ENCODE data around the gene ZNF500. TPM values are rescaled to one million over a fixed set of nuclear protein-coding genes. Genes with fewer than 3 reads are reported as not detected.

ZNF500 gene
- polyA plus RNA-seq, 1 donor = 10.4 TPM

- peaks cover 49% of the 10 kb centered on the region for H3K36me3 ChIP-seq (ENCODE audit: control insufficient read depth, insufficient read depth, low read length)
- WGBS (ENCODE audit: insufficient coverage, low lambda C conversion rate) = no CpG with 5 or more reads among the region's 8 CpGs
- no peak for DNase-seq
- no peaks in the 10 kb centered on the region for H3K27me3 ChIP-seq (ENCODE audit: control insufficient read depth, insufficient read depth, low read length)
- no peaks in the 10 kb centered on the region for H3K9me3 ChIP-seq (ENCODE audit: control insufficient read depth, low read depth, low read length)
- no peaks in the 10 kb centered on the region for H3K4me1 ChIP-seq (ENCODE audit: control insufficient read depth, insufficient read depth, low read length)
- H3K27ac ChIP-seq (ENCODE audit: low read length) = no peak overlapping the region
- H3K4me3 ChIP-seq (ENCODE audit: low read length) = no peak overlapping the region
Observed at GRCh38 chr16:4728676-4729075, 38.3 kb downstream of the ZNF500 start.

GRCh38 chr16:4726616-4727015 lies 40.3 kb downstream of the ZNF500 start:
- no peak for DNase-seq
- H3K4me3 ChIP-seq (ENCODE audit: low read length) = no peak overlapping the region
- no CpG with 5 or more reads among the region's 18 CpGs for WGBS (ENCODE audit: insufficient coverage, low lambda C conversion rate)
- no peaks in the 10 kb centered on the region for H3K4me1 ChIP-seq (ENCODE audit: control insufficient read depth, insufficient read depth, low read length)
- no peak overlapping the region for H3K27ac ChIP-seq (ENCODE audit: low read length)
- H3K9me3 ChIP-seq (ENCODE audit: control insufficient read depth, low read depth, low read length) = no peaks in the 10 kb centered on the region
- no peaks in the 10 kb centered on the region for H3K27me3 ChIP-seq (ENCODE audit: control insufficient read depth, insufficient read depth, low read length)
- peaks cover 53% of the 10 kb centered on the region for H3K36me3 ChIP-seq (ENCODE audit: control insufficient read depth, insufficient read depth, low read length)

- WGBS (ENCODE audit: insufficient coverage, low lambda C conversion rate) = 100% methylated on average over 1 of the region's 11 CpGs
- peaks cover 47% of the 10 kb centered on the region for H3K36me3 ChIP-seq (ENCODE audit: control insufficient read depth, insufficient read depth, low read length)
- DNase-seq = no peak
- H3K27me3 ChIP-seq (ENCODE audit: control insufficient read depth, insufficient read depth, low read length) = no peaks in the 10 kb centered on the region
- no peak overlapping the region for H3K27ac ChIP-seq (ENCODE audit: low read length)
- H3K9me3 ChIP-seq (ENCODE audit: control insufficient read depth, low read depth, low read length) = no peaks in the 10 kb centered on the region
- H3K4me1 ChIP-seq (ENCODE audit: control insufficient read depth, insufficient read depth, low read length) = no peaks in the 10 kb centered on the region
- H3K4me3 ChIP-seq (ENCODE audit: low read length) = no peak overlapping the region
Observed at GRCh38 chr16:4724661-4725270, 42.2 kb downstream of the ZNF500 start.

- Histone ChIP-seq H3K36me3 (ENCODE audit: control insufficient read depth, insufficient read depth, low read length) (peaks cover 36% of the 10 kb centered on the region), H3K27me3 (ENCODE audit: control insufficient read depth, insufficient read depth, low read length) (no peaks in the 10 kb centered on the region), H3K9me3 (ENCODE audit: control insufficient read depth, low read depth, low read length) (no peaks in the 10 kb centered on the region), H3K4me3 (ENCODE audit: low read length) (no peak overlapping the region), H3K4me1 (ENCODE audit: control insufficient read depth, insufficient read depth, low read length) (no peaks in the 10 kb centered on the region), H3K27ac (ENCODE audit: low read length) (no peak overlapping the region)
- WGBS (ENCODE audit: insufficient coverage, low lambda C conversion rate) = 83% methylated on average over 2 of the region's 14 CpGs
- DNase-seq = no peak
Observed at GRCh38 chr16:4723071-4723767, 43.7 kb downstream of the ZNF500 start.

GRCh38 chr16:4718466-4718865 lies 48.5 kb downstream of the ZNF500 start:
- no peaks in the 10 kb centered on the region for H3K27me3 ChIP-seq (ENCODE audit: control insufficient read depth, insufficient read depth, low read length)
- no peak overlapping the region for H3K4me3 ChIP-seq (ENCODE audit: low read length)
- H3K4me1 ChIP-seq (ENCODE audit: control insufficient read depth, insufficient read depth, low read length) = no peaks in the 10 kb centered on the region
- H3K9me3 ChIP-seq (ENCODE audit: control insufficient read depth, low read depth, low read length) = no peaks in the 10 kb centered on the region
- H3K36me3 ChIP-seq (ENCODE audit: control insufficient read depth, insufficient read depth, low read length) = peaks cover 18% of the 10 kb centered on the region
- DNase-seq = no peak
- WGBS (ENCODE audit: insufficient coverage, low lambda C conversion rate) = no CpG with 5 or more reads among the region's 5 CpGs
- H3K27ac ChIP-seq (ENCODE audit: low read length) = no peak overlapping the region

GRCh38 chr16:4714996-4715395 lies 52.0 kb downstream of the ZNF500 start:
- H3K9me3 ChIP-seq (ENCODE audit: control insufficient read depth, low read depth, low read length) = no peaks in the 10 kb centered on the region
- H3K27me3 ChIP-seq (ENCODE audit: control insufficient read depth, insufficient read depth, low read length) = no peaks in the 10 kb centered on the region
- WGBS (ENCODE audit: insufficient coverage, low lambda C conversion rate) = no CpG with 5 or more reads among the region's 2 CpGs
- H3K27ac ChIP-seq (ENCODE audit: low read length) = no peak overlapping the region
- DNase-seq = no peak
- H3K36me3 ChIP-seq (ENCODE audit: control insufficient read depth, insufficient read depth, low read length) = peaks cover 24% of the 10 kb centered on the region
- H3K4me3 ChIP-seq (ENCODE audit: low read length) = no peak overlapping the region
- no peaks in the 10 kb centered on the region for H3K4me1 ChIP-seq (ENCODE audit: control insufficient read depth, insufficient read depth, low read length)

GRCh38 chr16:4713663-4714501 lies 53.1 kb downstream of the ZNF500 start:
- Histone ChIP-seq H3K36me3 (ENCODE audit: control insufficient read depth, insufficient read depth, low read length) (peaks cover 24% of the 10 kb centered on the region), H3K27ac (ENCODE audit: low read length) (no peak overlapping the region), H3K27me3 (ENCODE audit: control insufficient read depth, insufficient read depth, low read length) (no peaks in the 10 kb centered on the region), H3K9me3 (ENCODE audit: control insufficient read depth, low read depth, low read length) (no peaks in the 10 kb centered on the region), H3K4me1 (ENCODE audit: control insufficient read depth, insufficient read depth, low read length) (no peaks in the 10 kb centered on the region), H3K4me3 (ENCODE audit: low read length) (no peak overlapping the region)
- DNase-seq = no peak
- WGBS (ENCODE audit: insufficient coverage, low lambda C conversion rate) = 100% methylated on average over 1 of the region's 18 CpGs

GRCh38 chr16:4709481-4709880 lies 57.5 kb downstream of the ZNF500 start:
- Histone ChIP-seq H3K27ac (ENCODE audit: low read length) (no peak overlapping the region), H3K9me3 (ENCODE audit: control insufficient read depth, low read depth, low read length) (no peaks in the 10 kb centered on the region), H3K27me3 (ENCODE audit: control insufficient read depth, insufficient read depth, low read length) (no peaks in the 10 kb centered on the region), H3K36me3 (ENCODE audit: control insufficient read depth, insufficient read depth, low read length) (peaks cover 40% of the 10 kb centered on the region), H3K4me1 (ENCODE audit: control insufficient read depth, insufficient read depth, low read length) (no peaks in the 10 kb centered on the region), H3K4me3 (ENCODE audit: low read length) (no peak overlapping the region)
- DNase-seq = no peak
- no CpG with 5 or more reads among the region's 4 CpGs for WGBS (ENCODE audit: insufficient coverage, low lambda C conversion rate)

GRCh38 chr16:4706871-4707270 lies 60.1 kb downstream of the ZNF500 start:
- Histone ChIP-seq H3K4me3 (ENCODE audit: low read length) (no peak overlapping the region), H3K27ac (ENCODE audit: low read length) (no peak overlapping the region), H3K4me1 (ENCODE audit: control insufficient read depth, insufficient read depth, low read length) (peaks cover 12% of the 10 kb centered on the region), H3K27me3 (ENCODE audit: control insufficient read depth, insufficient read depth, low read length) (no peaks in the 10 kb centered on the region), H3K9me3 (ENCODE audit: control insufficient read depth, low read depth, low read length) (no peaks in the 10 kb centered on the region), H3K36me3 (ENCODE audit: control insufficient read depth, insufficient read depth, low read length) (peaks cover 40% of the 10 kb centered on the region)
- no peak for DNase-seq
- WGBS (ENCODE audit: insufficient coverage, low lambda C conversion rate) = no CpG with 5 or more reads among the region's 7 CpGs

GRCh38 chr16:4704913-4705312 lies 62.0 kb downstream of the ZNF500 start:
- no peaks in the 10 kb centered on the region for H3K27me3 ChIP-seq (ENCODE audit: control insufficient read depth, insufficient read depth, low read length)
- H3K9me3 ChIP-seq (ENCODE audit: control insufficient read depth, low read depth, low read length) = no peaks in the 10 kb centered on the region
- H3K4me3 ChIP-seq (ENCODE audit: low read length) = no peak overlapping the region
- peaks cover 50% of the 10 kb centered on the region for H3K36me3 ChIP-seq (ENCODE audit: control insufficient read depth, insufficient read depth, low read length)
- no CpG with 5 or more reads among the region's 14 CpGs for WGBS (ENCODE audit: insufficient coverage, low lambda C conversion rate)
- no peak overlapping the region for H3K27ac ChIP-seq (ENCODE audit: low read length)
- H3K4me1 ChIP-seq (ENCODE audit: control insufficient read depth, insufficient read depth, low read length) = peaks cover 20% of the 10 kb centered on the region
- DNase-seq = no peak

Measured in large intestine (tissue), 3 donors.